PC-9 (cell line): ENCODE measurements around the gene CNTLN. TPM values are rescaled to one million over a fixed set of nuclear protein-coding genes. Genes with fewer than 3 reads are reported as not detected.

Experiments used
- BruUV-seq: library from RNA; stranded (reverse); fragments of 400-500 nt; replicated peaks from 2 replicates; lab custom pipeline; 2021; lab: Mats Ljungman, UMichigan
- CTCF ChIA-PET: fragments of 300-600 bp; sonication (Branson Sonifier 250); formaldehyde crosslinking; loops from one replicate; lab custom pipeline; 2022; ENCODE audit warnings: antibody characterized with exemption; lab: Charles Lee
- POLR2A ChIA-PET: fragments of 300-600 bp; sonication (Branson Sonifier 250); formaldehyde crosslinking; loops from one replicate; lab custom pipeline; 2022; ENCODE audit warnings: antibody characterized with exemption; ENCODE audit not compliant: unreplicated experiment; lab: Charles Lee
- DNase-seq, 2 experiments: peaks; one replicate each; pipeline versions ENCODE4 v3.0.0 to v3.0.0-alpha.2; 2015 to 2022; ENCODE audit warnings: mixed read lengths in 1 of 2
- H2AFZ ChIP-seq: fragments of 200-600 bp; sonication (generic); 2 replicates; pipeline ENCODE4 v1.8.1; 2017; ENCODE audit warnings: antibody characterized with exemption
- H3F3A ChIP-seq: fragments of 200-600 bp; sonication (generic); 2 replicates; pipeline ENCODE4 v1.8.1; 2017; ENCODE audit warnings: antibody characterized with exemption, mild to moderate bottlenecking, low read depth; ENCODE audit not compliant: insufficient read depth
- H3K27ac ChIP-seq: fragments of 200-600 bp; sonication (generic); 2 replicates; pipeline ENCODE4 v1.6.1; 2016; ENCODE audit warnings: mixed run types
- H3K27me3 ChIP-seq: fragments of 200-600 bp; sonication (generic); 2 replicates; pipeline ENCODE4 v1.6.1; 2016; ENCODE audit warnings: low read depth, mixed run types; ENCODE audit not compliant: insufficient read depth
- H3K36me3 ChIP-seq: fragments of 200-600 bp; sonication (generic); 2 replicates; pipeline ENCODE4 v1.6.1; 2016; ENCODE audit warnings: low read depth, mixed run types
- H3K4me1 ChIP-seq: fragments of 200-600 bp; sonication (generic); replicated peaks from 2 replicates; pipeline ENCODE4 v1.6.1; 2016; ENCODE audit warnings: mixed run types; ENCODE audit not compliant: insufficient read depth
- H3K4me2 ChIP-seq: fragments of 200-600 bp; sonication (generic); 2 replicates; pipeline ENCODE4 v1.6.1; 2017; ENCODE audit warnings: mixed run types
- H3K4me3 ChIP-seq: fragments of 200-600 bp; sonication (generic); 2 replicates; pipeline ENCODE4 v1.6.1; 2016; ENCODE audit warnings: mixed run types
- H3K79me2 ChIP-seq: fragments of 200-600 bp; sonication (generic); 2 replicates; pipeline ENCODE4 v1.6.1; 2017; ENCODE audit warnings: low read depth, mixed run types
- H3K9me2 ChIP-seq: fragments of 200-600 bp; sonication (generic); 2 replicates; pipeline ENCODE4 v1.8.1; 2017; ENCODE audit warnings: mild to moderate bottlenecking; ENCODE audit not compliant: insufficient read depth
- H3K9me3 ChIP-seq: fragments of 200-600 bp; sonication (generic); 2 replicates; pipeline ENCODE4 v1.8.1; 2016; ENCODE audit warnings: low read depth; ENCODE audit not compliant: insufficient read depth
- H4K20me1 ChIP-seq: fragments of 200-600 bp; sonication (generic); 2 replicates; pipeline ENCODE4 v1.8.1; 2017; ENCODE audit not compliant: insufficient read depth
- EZH2 ChIP-seq: fragments of 200-600 bp; sonication (generic); IDR thresholded peaks from 2 replicates; pipeline ENCODE4 v1.8.0; 2017; ENCODE audit warnings: antibody characterized with exemption, low read depth
- intact Hi-C: fragments of 100-400 bp; cut with micrococcal nuclease; formaldehyde crosslinking; loops from one replicate; pipeline ENCODE4 v1.10.0; 2022; ENCODE audit not compliant: unreplicated experiment
- total RNA-seq: library from RNA; stranded (reverse); gene quantifications from 2 replicates; pipeline ENCODE4 v1.2.3, GENCODE V29; 2021
- TF ChIP-seq, protein P1 (sequence below): fragments of 200-600 bp; sonication (generic); conservative IDR thresholded peaks from 2 replicates; pipeline ENCODE4 v1.6.1; 2017; ENCODE audit warnings: mixed run types, antibody characterized with exemption, mild to moderate bottlenecking, moderate library complexity

The CNTLN gene
- total RNA-seq, 1 experiment from 2014 or later = 3.6 TPM

DNA sequence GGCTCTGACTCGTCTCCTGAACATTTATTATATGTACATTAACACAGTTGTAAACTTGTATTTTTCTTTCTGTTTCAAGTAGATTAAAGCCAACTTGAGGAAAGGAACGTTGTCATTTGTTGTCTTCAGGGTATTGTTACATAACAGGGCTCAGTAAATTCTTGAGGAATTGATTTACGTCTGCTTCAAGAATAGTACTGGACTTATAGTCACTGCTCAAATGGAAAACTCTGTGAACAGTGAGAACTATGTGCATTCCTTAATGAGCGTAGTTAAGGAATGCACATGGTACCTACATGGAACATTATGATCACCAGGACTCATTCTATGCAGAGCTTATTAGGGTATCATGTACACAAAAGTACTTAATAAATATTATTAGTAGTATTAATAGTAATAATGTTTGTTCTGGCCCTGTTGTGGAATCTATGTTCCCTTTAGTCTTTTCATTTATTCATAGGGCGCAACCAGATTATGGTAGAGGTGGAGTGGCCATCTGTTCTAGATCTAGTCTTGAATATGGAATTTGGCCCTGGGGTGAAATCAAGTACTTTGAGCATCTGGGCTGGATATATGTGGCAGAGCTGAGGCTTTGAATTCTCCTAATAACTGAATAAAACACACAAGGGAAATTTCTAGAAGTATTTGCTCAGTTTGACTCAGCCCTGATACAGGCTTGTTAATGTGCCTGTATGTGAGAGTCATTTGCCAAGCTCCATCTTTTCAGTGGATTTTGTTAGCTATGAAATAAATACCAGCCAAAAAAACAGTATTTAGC, 335.4 kb downstream of the CNTLN start:
- Histone ChIP-seq H4K20me1 (no peaks in the 10 kb centered on the region), H3K9me2 (no peaks in the 10 kb centered on the region), H3K27me3 (no peaks in the 10 kb centered on the region), H3K4me3 (no peak overlapping the region), H2AFZ (no peak overlapping the region), H3K4me1 (no peaks in the 10 kb centered on the region), H3K9me3 (no peaks in the 10 kb centered on the region), H3K4me2 (no peak overlapping the region), H3K27ac (no peak overlapping the region), H3K36me3 (no peaks in the 10 kb centered on the region), H3F3A (no peaks in the 10 kb centered on the region), H3K79me2 (no peaks in the 10 kb centered on the region)
- DNase-seq = peak in 1 of 2 experiments; percentile 36
- CTCF ChIA-PET = no interaction called here
- intact Hi-C loops = no loop called here
- POLR2A ChIA-PET = no interaction called here
- TF ChIP-seq EZH2 = no peak
- TF ChIP-seq, protein P1, sequence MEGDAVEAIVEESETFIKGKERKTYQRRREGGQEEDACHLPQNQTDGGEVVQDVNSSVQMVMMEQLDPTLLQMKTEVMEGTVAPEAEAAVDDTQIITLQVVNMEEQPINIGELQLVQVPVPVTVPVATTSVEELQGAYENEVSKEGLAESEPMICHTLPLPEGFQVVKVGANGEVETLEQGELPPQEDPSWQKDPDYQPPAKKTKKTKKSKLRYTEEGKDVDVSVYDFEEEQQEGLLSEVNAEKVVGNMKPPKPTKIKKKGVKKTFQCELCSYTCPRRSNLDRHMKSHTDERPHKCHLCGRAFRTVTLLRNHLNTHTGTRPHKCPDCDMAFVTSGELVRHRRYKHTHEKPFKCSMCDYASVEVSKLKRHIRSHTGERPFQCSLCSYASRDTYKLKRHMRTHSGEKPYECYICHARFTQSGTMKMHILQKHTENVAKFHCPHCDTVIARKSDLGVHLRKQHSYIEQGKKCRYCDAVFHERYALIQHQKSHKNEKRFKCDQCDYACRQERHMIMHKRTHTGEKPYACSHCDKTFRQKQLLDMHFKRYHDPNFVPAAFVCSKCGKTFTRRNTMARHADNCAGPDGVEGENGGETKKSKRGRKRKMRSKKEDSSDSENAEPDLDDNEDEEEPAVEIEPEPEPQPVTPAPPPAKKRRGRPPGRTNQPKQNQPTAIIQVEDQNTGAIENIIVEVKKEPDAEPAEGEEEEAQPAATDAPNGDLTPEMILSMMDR = no peak
- BruUV-seq = no TSS peak

DNA sequence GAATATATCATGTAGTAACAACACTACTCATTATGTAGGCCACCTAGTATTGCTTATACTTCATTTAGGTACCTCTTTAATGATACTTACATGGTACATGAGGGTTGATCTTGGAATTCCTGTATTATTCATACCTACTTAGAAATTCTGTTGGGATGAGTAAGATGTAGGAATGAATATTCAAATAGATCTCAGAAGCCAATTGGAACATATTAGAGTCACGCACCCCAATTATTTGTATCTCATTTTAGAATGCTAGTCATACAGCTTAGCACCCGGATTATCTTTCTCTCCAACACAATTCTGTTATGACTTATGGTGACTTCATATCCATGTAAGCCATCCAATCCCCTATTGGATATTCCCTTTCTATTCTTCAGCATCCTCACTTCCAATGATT, 337.3 kb downstream of the CNTLN start:
- H3K79me2 ChIP-seq = no peaks in the 10 kb centered on the region
- TF ChIP-seq, protein P1 = no peak
- no peak for TF ChIP-seq EZH2
- H3K4me1 ChIP-seq = no peaks in the 10 kb centered on the region
- no peaks in the 10 kb centered on the region for H3K27me3 ChIP-seq
- no peaks in the 10 kb centered on the region for H3K9me2 ChIP-seq
- H3F3A ChIP-seq = no peaks in the 10 kb centered on the region
- ChIA-PET POLR2A (no interaction called here), CTCF (no interaction called here)
- H3K4me2 ChIP-seq = no peak overlapping the region
- no peak for DNase-seq
- H3K36me3 ChIP-seq = no peaks in the 10 kb centered on the region
- H2AFZ ChIP-seq = no peak overlapping the region
- no peaks in the 10 kb centered on the region for H3K9me3 ChIP-seq
- no peaks in the 10 kb centered on the region for H4K20me1 ChIP-seq
- intact Hi-C loops = no loop called here
- no peak overlapping the region for H3K27ac ChIP-seq
- no TSS peak for BruUV-seq
- no peak overlapping the region for H3K4me3 ChIP-seq

DNA sequence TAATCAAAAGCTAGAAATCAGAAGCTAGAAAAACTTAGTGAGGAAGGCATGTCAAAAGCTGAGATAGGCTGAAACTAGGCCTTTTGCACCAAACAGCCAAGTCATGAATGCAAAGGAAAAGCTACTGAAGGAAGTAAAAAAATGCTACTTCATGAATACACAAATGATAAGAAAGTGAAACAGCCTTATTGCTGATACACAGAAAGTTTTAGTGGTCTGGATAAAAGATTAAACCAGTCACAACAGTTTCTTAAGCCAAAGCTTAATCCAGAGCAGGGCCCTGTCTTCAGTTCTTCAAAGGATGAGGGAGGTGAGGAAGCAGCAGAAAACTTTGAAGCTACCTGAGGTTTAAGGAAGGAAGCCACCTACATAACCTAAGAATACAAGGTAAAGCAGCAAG, 341.6 kb downstream of the CNTLN start:
- Histone ChIP-seq H3K4me1 (no peaks in the 10 kb centered on the region), H2AFZ (no peak overlapping the region), H3F3A (no peaks in the 10 kb centered on the region), H3K4me2 (no peak overlapping the region), H3K27ac (no peak overlapping the region), H3K4me3 (no peak overlapping the region), H3K27me3 (no peaks in the 10 kb centered on the region), H4K20me1 (no peaks in the 10 kb centered on the region), H3K36me3 (no peaks in the 10 kb centered on the region), H3K79me2 (no peaks in the 10 kb centered on the region), H3K9me2 (no peaks in the 10 kb centered on the region), H3K9me3 (no peaks in the 10 kb centered on the region)
- CTCF ChIA-PET = no interaction called here
- no TSS peak for BruUV-seq
- TF ChIP-seq EZH2 = no peak
- TF ChIP-seq, protein P1 = no peak
- no peak for DNase-seq
- intact Hi-C loops = no loop called here
- POLR2A ChIA-PET = no interaction called here
